RCC 7860 (cell line): Measurements from ENCODE around the gene LOC128125822.

ENCODE experiments used
- DNase-seq: peaks from one replicate; pipeline ENCODE4 v3.0.0-alpha.2; 2015; ENCODE audit warnings: low spot score
- FAIRE-seq: peaks from 2 replicates; lab custom pipeline; 2012; peaks lifted over from hg19 to GRCh38; lab: Jason Lieb, UNC

Gene LOC128125822

DNA sequence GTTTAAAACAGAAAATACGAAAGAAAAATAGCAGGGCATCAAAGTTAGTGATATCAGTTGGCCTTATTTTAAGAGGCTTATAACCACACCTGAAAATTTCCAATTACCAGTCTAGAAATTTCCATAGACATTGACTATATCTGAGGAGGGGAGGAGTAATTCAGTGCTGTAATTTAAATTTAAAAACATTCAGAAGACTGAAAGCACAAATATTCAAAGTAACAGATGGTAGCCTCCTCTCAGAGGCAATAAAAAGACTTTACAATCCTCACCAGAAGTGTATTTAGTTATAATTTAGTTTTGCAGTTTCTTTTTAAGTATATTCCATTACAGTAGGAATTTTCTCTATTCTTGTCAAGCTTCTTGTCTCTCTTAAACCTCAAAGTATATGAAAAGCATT, 18.4 kb upstream of the LOC128125822 start:
- FAIRE-seq (no peak), DNase-seq (no peak)

DNA sequence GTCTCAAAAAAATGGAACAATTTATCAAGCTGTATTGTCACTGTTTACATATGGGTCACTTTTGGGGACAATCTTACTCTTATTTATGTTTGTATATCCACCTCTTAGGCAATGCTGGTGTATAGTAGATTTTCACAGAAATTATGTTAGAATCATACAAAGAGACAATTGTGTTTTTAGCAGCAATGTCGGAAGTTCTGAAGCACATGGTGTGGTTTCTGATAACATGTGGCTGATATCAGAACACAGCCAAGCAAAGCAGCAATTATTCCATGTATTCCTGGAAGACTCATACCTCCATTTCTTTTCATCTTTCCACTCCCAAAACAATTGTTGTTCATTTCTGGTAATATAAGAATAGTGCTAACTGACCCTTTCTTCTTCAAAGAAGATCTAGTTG, 17.5 kb upstream of the LOC128125822 start:
- DNase-seq (no peak), FAIRE-seq (no peak)

DNA sequence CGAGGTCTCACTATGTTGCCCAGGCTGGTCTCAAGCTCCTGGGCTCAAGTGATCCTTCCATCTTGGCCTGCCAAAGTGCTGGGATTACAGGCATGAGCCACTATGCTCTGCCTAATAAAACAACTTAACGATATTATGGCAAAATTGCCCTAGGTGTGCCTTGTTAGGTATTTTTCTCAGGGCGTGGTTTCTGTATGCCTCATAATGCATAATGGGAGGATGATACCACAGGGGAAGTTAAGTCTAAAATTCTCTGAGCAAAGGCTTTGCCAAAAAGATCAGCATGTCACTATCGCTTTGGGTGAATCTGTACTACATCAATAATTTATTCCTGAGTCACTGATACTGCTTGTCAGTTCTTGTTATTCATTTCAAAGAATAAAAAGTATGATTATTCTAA, 15.9 kb upstream of the LOC128125822 start:
- FAIRE-seq (no peak), DNase-seq (no peak)

DNA sequence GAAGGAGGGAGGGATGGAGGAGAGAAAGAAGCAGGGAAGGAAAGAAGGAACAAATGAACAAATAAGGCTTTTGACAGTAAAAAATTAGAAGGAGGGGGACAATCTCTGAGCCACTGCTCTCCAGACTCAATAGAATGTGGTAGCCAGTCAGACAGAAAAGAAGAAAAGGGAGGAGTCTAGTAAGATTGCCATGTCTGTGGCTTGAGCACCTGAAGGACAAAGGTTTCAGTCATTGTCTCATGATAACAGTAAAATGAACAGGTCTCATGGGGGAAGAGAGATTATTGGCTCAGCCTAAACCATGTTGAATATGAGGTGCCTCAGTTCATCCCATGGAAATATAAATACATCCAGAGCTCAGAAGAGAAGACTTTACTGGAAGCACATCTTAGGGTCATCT, 14.0 kb upstream of the LOC128125822 start:
- FAIRE-seq = no peak

DNA sequence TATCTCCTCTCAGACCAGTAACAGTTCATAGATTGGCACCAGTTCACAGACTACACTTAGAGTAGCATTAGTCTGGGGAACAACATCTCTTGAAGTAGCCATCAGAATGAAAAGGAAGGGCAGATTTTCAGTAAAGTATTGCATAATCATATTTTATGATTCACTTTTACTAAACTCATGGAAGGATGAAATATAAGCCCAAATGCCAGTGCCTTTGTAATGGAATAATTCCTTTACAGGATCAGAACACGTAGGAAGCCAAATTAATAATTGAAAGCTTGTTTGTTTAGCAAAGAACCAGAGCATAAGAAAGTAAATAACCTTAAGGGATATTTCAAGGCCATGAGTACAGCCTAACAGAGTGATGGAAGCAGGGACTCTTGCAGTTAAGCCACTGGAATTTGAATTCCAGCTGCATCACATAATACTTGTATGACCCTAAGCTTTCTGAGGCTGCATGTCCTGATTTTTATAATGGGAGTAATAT, 11.4 kb upstream of the LOC128125822 start:
- DNase-seq = no peak
- no peak for FAIRE-seq

More for the DNA sequence above, 14.0 kb upstream of the LOC128125822 start:
- DNase-seq = no peak

DNA sequence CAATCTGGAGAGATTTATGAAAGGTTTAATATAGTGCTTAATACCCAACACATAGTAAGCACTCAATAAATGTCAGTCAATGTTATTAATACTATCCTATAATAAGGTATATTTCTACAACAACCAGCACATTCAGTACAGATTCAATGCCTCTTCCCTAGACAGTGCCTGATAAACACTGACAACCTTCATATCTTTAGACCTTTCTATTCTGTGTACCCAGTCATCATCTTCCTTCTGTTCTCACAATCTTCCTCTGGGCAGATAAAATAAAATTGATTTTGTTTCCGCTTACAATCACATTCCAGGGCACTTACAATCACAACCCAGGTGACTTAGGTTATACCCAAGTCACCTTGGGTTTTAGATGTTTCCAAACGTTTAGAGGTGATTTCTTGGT, 11.0 kb upstream of the LOC128125822 start:
- no peak for DNase-seq
- FAIRE-seq = no peak

DNA sequence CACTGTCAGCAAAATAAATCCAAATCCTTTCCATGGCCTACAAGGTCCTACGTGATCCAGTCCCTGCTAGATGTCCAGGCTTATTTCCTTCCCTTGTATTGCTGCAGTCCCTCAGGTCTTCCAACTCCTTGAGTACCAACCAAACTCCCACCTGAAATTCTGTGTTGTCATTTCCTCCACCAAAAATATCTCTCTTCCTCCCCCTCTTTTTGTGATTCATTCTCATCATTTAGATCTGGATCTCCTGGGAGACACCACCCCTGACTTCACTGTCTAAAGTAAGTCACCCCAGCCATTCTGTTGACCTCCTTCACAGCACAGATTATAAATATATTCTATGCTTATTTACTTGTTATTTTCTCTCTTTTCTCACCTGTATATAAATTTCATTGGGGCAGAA, 9.0 kb upstream of the LOC128125822 start:
- DNase-seq = no peak
- no peak for FAIRE-seq

DNA sequence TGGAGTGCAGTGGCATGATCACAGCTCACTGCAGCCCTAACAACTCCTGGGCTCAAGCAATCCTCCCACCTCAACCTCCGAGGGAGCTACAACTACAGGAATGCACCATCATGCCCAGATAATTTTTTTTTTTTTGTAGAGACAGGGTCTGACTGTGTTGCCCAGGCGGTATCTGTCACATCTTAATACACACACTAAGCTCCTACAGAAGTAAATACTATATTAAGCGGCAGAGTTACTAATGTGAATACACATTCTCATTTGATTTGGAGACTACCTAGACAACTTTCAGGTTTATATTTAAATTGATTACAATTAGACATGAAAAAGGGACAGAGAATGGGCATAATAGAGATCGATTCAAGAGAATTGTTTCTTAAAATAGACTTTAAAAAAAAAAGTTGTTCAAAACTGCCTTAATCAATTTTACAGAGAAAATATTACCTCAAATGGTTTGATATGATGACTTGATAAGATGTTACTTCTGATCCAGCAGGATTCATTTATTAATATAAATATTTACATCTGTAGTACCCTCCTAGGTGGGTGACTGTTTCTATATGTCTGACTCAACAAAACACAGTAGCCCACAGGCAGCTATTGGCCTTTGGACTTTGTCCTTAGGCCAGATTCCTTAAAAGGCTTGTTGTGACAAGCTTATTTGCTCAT, 7.1 kb upstream of the LOC128125822 start:
- FAIRE-seq = no peak
- DNase-seq = peak; percentile 25

DNA sequence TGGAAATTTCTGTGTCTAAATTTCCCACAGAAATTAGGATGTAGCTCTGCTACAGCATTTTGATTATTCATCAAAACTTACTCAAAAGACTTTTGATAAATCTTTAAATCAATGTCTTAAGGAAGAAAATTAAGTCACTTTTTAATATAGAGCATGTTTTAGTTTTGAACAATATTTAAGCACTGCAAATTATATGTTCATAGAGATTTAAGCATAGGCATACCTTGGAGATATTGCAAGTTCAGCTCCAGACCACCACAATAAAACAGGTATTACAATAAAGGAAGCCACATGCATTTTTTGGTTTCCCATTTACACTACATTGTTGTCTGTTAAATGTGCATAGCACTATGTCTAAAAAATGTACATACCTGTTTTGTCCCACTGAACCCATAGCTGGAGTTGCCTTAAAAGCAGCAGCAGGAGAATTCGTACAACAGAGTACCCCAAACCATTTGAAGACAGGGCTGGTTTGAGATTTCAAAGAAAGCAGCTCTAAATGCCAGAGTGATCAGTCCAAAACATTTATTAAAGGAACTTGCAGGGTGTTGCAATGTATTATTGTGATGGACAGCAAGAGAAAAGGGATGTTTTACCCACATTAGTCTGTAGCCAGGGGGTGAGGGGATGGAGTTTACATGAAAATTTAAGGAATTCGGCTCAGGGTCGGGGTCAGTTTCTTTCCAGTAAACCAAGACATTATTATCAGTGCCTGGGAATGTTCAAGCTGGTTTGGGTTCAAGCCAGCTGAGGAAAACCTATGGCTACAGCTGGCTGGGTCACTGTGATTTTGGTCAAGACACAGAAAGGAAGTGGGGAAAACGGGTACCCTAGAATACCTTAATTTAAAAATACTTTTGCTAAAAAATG, 6.3 kb upstream of the LOC128125822 start:
- DNase-seq (peak; percentile 9), FAIRE-seq (peak; percentile 30)

DNA sequence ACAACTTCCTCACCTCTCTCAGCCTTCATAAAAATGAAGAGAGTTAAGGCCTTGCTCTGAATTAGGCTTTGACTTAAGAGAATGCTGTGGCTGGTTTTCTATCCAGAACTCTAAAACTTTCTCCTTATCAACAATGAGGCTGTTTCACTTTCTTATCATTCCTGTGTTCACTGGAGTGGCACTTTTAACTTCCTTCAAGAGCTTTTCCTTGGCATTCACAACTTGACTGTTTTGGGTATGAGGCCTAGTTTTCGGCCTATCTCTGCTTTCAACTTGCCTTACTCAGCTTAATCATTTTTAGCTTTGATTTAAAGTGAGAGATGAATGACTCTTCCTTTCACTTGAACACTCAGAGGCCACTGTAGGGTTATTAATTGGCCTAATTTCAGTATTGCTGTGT, 4.3 kb upstream of the LOC128125822 start:
- peak; percentile 44 for DNase-seq
- FAIRE-seq = peak; percentile 55

DNA sequence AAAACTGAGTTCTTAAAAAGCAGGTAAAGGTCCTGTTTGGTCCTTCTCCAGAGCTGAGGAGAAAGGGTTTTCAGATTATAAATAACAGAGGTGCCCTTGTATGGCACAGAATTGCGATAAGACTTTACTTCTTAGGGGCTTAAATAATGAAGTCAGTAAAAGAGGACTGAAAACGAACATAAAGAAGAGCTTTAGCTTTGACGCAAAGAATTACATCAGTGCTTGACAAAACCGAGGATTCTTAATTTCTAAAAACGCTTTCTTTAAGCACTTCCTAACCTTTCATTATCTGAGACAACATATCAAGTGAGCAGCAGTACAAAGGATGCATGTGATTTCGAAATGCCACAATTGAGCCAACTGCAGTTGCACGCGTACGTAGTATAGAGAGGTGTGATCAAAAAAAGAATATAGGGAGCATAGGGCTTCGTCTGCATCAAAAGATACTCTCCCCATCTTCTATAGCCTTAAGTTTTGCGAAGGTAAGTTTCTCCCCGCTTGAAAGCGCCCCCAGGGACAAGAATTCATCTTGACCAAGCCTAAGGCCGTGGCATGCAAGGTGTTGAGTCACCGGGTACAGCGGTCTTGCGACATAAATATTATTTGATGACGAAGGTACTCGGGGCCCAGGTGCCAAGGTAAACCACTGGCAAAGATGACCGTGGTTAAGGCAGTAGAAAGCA, 778 bp upstream of the LOC128125822 start:
- DNase-seq (peak; percentile 69), FAIRE-seq (no peak)

DNA sequence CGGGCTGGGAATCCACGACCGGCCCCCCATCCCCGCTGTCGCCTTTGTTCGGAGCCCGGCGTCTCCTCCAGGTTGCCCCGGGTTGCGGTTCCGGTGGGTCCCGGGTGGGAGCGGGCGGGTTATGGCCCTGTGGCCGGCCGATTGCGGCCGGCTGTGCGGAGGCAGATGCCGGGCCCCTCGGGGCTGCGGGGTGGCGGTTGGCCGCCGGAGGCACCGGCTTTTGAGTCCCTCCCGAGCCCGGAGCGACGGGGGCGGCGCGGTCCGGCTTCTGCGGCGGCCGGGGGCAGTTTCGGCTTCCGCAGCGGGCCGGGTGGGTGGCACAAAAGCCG, 431 bp downstream of the LOC128125822 start:
- FAIRE-seq = no peak
- no peak for DNase-seq

DNA sequence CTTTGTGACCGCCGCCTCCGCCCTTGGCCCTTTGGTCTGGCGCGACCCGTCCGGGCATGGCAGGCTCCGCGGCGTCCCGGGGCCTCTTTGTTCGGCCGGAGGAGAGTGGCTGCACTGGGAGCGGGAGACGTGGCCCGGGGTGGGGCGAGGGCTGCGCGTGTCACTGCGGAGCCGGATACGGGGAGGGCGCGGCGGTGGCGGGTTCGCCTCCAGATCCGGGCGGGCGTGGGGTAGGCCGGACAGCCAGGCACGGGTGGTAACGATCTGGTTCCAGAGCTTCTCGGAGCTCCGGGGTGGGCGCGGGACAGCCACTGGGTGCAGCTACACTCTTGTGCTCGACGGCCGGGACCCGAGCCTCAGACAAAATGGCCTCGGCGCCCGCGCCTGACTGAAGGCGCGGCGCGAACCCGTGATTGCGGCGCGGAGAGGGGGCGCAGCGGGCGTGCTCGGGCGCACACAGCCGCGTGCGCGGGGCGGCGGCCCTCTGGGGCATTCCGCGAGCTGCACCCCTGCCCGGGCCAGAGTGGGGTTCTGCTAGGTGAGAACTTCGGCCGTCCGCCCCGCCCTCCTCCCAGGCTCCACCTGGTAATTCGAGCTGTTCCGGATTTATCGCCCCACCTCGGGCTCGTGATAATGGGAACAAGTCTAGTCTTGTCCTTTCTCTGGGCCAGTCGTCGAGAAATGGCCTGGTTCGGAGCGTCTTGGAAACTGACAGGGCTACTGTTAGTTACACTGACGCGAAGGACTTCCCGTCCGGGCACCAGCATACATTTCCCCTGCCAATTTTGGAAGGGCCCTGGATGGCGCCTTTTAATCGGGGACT, 1.0 kb downstream of the LOC128125822 start:
- peak; percentile 37 for DNase-seq
- no peak for FAIRE-seq

DNA sequence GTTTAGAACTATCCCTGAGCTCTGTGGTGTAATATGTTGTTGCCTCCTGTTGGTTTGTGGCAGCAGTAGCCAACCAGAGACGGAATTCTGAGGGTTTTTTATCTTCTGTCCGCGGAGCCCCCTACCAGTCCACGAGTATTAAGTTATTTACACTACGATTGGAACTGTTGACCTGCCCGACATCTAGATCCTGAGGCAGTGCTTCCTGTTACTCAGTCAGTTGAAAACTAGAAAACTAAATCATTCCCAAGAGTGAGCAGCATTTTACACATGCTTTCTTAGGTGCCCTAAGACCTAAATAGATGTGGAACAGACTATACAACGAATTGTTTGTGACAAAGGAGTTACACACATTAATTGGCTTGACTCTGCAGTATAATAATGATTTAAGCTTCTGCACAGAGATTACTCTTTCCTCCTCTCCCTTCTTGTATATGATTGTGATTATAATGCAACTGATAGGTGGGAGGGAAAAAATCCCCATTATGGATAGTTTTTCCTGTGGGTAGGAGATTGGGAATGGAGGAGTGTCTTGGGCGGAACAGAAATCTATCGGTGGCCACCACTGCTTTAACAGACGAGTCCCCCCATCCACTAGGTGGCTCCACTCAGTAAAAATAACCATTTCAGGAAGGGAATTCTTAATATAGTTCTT, 1.7 kb downstream of the LOC128125822 start:
- FAIRE-seq = no peak
- peak; percentile 46 for DNase-seq

DNA sequence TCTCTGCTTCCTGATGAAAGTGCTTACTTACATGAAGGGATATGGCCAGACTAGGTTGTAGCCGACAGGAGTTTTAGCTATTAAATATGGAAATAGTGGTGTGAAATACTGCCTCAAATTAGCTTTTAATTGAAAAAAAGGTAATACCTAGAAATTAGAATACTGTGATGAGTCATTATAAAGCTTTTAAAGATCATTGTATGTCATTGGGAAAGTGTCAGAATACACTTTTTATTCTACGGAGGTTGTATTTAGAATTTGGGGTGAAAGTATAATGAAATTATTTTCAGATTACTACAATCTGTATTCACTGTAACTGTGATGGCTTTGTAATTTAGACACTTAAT, 2.2 kb downstream of the LOC128125822 start:
- DNase-seq (no peak), FAIRE-seq (no peak)

DNA sequence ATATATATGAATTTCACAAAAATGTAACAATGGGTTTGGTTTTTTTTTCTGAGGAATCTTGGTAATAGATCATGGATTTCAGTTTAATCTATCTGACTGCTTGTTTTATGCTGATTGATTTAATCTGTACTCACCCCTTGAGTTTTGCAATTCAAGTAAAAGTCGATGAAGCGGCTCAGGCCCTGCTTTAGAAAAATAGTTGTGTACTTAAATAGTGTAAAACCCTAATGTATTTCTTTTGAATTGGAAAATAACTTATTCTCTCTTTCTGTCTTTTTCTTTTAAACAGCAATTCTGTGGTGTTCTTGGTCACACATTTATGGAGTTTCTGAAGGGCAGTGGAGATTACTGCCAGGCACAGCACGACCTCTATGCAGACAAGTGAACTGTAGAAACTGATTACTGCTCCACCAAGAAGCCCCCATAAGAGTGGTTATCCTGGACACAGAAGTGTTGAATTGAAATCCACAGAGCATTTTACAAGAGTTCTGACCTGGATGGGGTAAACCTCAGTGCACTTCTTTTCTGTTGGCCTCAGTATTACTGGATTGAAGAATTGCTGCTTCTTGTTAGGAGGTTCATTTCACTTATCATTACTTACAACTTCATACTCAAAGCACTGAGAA, 4.0 kb downstream of the LOC128125822 start:
- FAIRE-seq = no peak
- no peak for DNase-seq

DNA sequence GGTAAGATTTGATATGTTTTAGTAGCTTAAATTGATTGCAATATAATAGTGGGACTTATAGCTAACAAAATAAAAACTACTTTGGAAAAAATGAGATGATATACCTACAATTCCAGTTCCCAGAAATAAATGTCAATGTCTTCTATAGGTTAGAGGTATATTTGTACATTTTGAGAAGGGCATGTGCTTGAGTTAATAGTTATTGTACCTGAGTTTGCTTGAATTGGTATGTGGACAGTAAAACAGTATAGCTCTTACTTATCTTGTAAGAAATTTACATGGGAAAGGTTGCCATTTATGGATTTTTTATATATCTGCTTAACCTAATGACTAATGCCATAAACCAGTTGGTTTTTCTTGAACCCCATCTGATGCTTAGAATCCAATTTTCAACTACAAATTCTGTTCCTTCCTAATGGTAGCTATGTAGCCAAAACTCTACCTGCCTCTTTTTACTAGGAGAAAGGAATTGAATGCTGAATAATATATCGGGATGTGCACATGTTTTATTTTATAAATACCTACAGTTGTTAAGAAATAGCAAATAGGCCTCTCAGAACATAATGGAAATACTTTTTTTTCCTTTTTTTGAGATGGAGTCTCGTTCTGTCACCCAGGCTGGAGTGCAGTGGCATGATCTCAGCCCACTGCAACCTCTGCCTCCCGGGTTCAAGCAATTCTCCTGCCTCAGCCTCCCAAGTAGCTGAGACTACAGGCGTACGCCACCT, 4.9 kb downstream of the LOC128125822 start:
- FAIRE-seq (no peak), DNase-seq (no peak)

DNA sequence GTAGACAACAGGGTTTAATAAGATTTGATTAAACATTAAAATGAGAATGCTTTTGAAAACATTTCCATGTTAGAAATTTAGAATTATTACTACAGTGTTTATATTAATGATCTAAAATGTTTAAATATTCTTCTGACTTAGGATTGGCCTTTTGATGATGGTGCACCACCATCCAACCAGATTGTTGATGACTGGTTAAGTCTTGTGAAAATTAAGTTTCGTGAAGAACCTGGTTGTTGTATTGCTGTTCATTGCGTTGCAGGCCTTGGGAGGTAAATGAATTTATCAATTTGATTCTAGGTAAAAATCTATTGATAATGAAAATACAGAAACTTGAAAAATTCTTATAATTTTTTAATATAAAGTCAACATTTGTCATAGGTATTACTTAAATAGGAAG, 6.5 kb downstream of the LOC128125822 start:
- FAIRE-seq (no peak), DNase-seq (no peak)

DNA sequence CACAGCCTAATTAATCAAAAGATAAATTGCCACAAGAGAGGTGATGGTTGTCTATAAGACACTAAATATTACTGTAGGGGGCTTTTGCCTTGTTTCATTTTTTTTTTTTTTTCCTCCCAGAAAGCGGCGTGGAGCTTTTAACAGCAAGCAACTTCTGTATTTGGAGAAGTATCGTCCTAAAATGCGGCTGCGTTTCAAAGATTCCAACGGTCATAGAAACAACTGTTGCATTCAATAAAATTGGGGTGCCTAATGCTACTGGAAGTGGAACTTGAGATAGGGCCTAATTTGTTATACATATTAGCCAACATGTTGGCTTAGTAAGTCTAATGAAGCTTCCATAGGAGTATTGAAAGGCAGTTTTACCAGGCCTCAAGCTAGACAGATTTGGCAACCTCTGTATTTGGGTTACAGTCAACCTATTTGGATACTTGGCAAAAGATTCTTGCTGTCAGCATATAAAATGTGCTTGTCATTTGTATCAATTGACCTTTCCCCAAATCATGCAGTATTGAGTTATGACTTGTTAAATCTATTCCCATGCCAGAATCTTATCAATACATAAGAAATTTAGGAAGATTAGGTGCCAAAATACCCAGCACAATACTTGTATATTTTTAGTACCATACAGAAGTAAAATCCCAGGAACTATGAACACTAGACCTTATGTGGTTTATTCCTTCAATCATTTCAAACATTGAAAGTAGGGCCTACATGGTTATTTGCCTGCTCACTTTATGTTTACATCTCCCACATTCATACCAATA, 7.8 kb downstream of the LOC128125822 start:
- DNase-seq (no peak), FAIRE-seq (no peak)
